AG08395 (cell line): ENCODE measurements around the gene POU2F1.

Source experiments
- DNase-seq: peaks from one replicate; pipeline ENCODE4 v3.0.0; 2012; ENCODE audit warnings: mixed read lengths, low spot score

POU2F1 gene

DNA sequence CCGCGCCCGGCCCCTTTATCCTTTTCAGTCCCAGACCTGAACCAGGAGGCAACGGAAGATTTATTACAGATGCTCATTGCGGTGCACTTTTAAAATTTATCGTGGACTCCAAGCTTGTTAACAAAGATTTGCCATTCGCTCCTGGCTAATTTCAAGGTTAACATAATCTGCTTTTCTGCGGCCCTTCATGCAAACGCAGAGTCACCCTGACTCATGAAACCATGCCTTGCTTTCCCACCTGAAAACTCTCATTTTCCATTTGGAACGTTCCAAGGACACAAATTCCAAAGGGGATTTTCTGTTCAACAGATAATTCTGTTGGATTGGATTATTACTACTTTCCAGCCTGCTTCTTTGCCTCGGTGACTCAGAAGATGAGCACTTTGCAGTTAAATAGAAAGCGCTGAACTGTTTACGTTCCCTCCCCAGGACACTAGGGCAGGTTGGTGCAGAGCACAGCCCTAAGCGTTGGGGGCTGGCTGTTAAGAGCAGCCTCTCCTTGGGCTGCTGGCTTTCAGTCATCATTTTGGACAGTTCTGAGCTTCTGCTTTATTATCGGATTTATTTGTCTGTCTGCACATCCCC, 246.5 kb downstream of the POU2F1 start:
- no peak for DNase-seq

GRCh38 chr1:167467752-167468151, 247.1 kb downstream of the POU2F1 start:
- no peak for DNase-seq

DNA sequence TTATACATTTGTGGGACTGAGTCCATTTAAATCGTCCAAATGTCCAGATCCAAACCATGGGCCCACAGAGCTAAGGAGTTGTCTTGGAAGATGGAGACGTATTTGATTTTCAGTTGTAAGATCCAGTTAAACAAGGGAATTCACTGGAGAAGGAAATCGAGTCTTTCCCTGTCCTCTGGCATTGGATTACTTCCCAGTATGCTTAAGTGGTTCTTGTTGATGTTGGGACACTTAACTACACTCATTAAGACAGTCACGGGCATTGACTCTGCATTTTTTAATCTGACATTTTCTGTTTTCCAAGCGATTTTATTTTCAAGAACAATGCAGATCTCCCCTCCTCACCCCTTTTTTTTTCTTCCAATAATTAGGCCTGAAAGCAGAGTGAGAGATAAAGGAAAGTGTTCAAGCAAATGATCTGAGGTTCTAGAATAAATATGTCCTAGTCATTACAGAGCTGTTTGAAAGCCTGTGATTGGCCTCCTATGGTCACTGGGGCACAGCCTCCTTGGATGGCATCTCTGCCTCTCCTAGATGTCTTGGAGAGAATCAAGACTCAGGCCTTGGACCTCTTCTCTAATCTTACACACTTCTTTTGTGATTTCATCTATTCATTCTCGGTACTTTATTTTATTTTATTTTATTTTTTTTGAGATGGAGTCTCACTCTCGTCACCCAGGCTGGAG, 248.7 kb downstream of the POU2F1 start:
- DNase-seq: no peak

- DNase-seq: no peak
Observed at GRCh38 chr1:167471568-167471967, 250.9 kb downstream of the POU2F1 start.

DNA sequence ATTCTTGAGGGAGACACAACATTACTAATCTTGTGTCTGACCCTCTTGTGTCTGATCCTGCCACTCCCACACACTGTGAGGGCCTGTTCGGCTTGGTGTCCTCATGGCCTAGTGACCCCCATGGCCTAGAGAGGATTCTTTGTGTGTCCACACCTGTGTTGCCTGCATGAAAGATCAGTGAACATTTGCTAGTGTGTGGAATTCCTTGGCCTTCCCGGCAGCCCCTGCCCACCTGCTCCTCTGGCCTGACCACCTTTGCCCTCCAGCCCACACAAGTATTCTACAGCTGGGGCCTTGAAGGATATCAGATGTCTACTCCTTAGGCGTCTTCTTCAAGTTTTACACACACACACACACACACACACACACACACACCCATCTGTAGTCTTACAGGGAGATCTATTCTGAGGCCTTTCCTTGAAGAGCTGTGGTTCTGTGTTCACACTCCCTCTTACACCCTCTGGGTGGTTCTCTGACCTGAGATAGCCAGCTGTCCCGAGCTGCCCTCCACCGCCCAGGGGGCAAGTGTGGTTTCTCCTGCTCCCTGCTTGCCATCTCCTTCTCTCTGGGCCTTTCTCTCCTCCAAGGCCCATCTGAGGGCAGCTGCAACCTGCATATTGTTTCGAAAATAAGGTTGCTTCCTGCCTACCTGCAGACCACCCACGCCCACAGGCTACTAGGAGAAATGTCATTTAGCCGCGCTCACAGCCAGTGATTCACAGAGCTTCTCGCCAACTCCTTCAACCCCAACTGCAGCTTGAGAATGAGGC, 252.3 kb downstream of the POU2F1 start:
- DNase-seq: no peak

GRCh38 chr1:167473761-167474160, 253.1 kb downstream of the POU2F1 start:
- DNase-seq: no peak

DNA sequence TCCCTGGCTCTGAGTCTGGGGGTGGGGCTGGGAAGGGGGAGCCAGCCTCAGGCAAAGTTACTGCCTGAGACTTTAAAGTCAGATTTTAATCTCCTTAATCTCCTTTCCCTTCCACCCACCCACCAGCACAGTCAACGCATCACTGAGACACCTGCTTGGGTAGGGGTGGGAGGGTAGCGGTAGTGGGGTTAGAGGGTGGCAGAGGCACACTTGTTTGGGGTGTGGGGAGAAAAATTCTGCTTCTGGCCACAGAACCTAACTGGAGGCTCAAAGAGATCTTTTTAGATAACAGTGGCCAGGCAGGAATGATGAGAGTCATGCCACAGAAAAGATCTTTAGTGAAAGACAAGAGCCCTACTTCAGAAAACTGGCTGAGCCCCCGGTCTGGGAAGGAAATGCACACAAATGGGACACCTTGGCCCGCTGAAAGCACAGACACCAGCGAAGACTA, 253.5 kb downstream of the POU2F1 start:
- no peak for DNase-seq

- no peak for DNase-seq
Observed at GRCh38 chr1:167476061-167476460, 255.4 kb downstream of the POU2F1 start.
